HG02610 (cell line): ENCODE data around the gene CAPN5.

ENCODE experiments used
- ATAC-seq: cut with Tn5 transposase; IDR thresholded peaks from one replicate; pipeline ENCODE4 v1.9.1; 2021; ENCODE audit warnings: mild to moderate bottlenecking, moderate library complexity; ENCODE audit not compliant: unreplicated experiment

The CAPN5 gene

GRCh38 chr11:77144857-77145428 is 78.2 kb downstream of the CAPN5 start:
- no peak for ATAC-seq

GRCh38 chr11:77146261-77147035 is 79.7 kb downstream of the CAPN5 start:
- no peak for ATAC-seq

GRCh38 chr11:77147036-77147315 is 80.2 kb downstream of the CAPN5 start:
- ATAC-seq, result no peak

GRCh38 chr11:77147668-77148321 is 81.0 kb downstream of the CAPN5 start:
- no peak for ATAC-seq

- ATAC-seq, result no peak
Observed at GRCh38 chr11:77148963-77149715, 82.4 kb downstream of the CAPN5 start.

GRCh38 chr11:77149716-77150392 is 83.1 kb downstream of the CAPN5 start:
- ATAC-seq, result no peak

- ATAC-seq, result no peak
Observed at GRCh38 chr11:77150836-77151235, 84.1 kb downstream of the CAPN5 start.

- no peak for ATAC-seq
Observed at GRCh38 chr11:77151804-77152509, 85.2 kb downstream of the CAPN5 start.

- no peak for ATAC-seq
Observed at GRCh38 chr11:77152846-77153245, 86.1 kb downstream of the CAPN5 start.

- ATAC-seq, result no peak
Observed at GRCh38 chr11:77153276-77154185, 86.8 kb downstream of the CAPN5 start.

GRCh38 chr11:77154381-77155081 is 87.8 kb downstream of the CAPN5 start:
- ATAC-seq, result no peak

GRCh38 chr11:77155082-77155475 is 88.3 kb downstream of the CAPN5 start:
- ATAC-seq, result no peak

- no peak for ATAC-seq
Observed at GRCh38 chr11:77155556-77156130, 88.9 kb downstream of the CAPN5 start.

GRCh38 chr11:77156396-77157195 is 89.8 kb downstream of the CAPN5 start:
- no peak for ATAC-seq

GRCh38 chr11:77158041-77158695 is 91.4 kb downstream of the CAPN5 start:
- ATAC-seq, result no peak

- ATAC-seq, result no peak
Observed at GRCh38 chr11:77159219-77159936, 92.6 kb downstream of the CAPN5 start.
